Right hindlimb (tissue), 1 donor: ENCODE measurements around the gene CLC.
"Not testable (repeated sequence)": the region's sequence is repeated elsewhere in the genome, so short reads cannot be mapped to it uniquely, and the experiment has no call there.

Experiments used
- DNase-seq: peaks from one replicate; pipeline ENCODE4 v3.0.0-alpha.2; 2018

The CLC gene

GRCh38 chr19:39728040-39728439 lies 9.8 kb downstream of the CLC start:
- DNase-seq = no peak

GRCh38 chr19:39727070-39727800 lies 10.6 kb downstream of the CLC start:
- no peak for DNase-seq

GRCh38 chr19:39725995-39726394 lies 11.8 kb downstream of the CLC start:
- DNase-seq = no peak

- not testable (repeated sequence) for DNase-seq
Observed at GRCh38 chr19:39720144-39720543, 17.7 kb downstream of the CLC start.

GRCh38 chr19:39710333-39710890 lies 27.4 kb downstream of the CLC start:
- no peak for DNase-seq

DNA sequence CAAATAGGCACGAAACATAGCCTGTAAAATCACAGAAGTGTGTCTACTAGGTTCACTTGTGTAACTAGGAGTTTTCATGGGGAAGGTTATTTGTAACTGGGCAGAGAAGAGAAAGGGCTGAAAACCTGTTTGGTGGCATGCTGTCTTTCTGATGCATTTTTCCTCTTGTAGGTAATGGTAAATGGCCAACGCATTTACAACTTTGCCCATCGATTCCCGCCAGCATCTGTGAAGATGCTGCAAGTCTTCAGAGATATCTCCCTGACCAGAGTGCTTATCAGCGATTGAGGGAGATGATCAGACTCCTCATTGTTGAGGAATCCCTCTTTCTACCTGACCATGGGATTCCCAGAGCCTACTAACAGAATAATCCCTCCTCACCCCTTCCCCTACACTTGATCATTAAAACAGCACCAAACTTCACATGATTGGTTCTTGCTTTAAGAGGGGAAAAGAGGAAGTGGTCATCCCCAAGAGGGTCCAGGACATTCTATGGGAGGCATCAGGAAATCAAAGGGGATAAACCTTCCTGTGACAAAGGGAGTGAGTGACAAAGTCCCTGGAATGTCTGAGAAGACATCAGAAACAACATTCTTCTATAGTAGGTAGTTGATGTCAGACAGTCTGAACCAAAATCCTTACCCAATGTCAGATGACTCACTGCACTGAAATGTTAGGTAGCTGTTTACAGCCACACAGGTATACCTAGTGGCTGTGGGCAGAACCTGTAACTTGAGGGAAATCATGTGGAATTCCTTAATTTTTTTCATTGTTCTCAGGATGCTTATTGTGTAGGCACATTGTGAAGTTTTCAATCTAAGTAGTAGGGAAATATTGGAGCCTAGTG lies 28.6 kb downstream of the CLC start:
- no peak for DNase-seq

DNA sequence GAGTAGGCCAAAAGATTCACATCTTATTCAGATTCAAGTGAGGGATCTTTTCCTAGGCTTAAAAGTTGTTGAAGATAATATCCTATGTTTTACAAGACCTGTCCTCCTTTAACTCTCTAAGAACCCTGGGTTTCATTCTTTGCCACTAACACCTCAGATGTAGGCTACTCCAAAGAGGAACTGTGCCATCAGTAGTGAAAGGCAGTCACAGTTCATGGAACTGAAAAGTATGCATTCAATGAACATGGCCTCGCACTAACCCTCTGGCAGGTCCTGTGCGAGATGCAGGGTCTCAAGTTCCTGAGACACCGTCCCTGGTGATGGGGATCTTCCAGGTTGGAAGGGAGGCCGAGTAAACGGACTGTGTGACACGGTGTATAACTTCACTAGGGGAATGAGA lies 29.2 kb downstream of the CLC start:
- no peak for DNase-seq

- DNase-seq = no peak
Observed at GRCh38 chr19:39705578-39706188, 32.1 kb downstream of the CLC start.

- DNase-seq = no peak
Observed at GRCh38 chr19:39704181-39705044, 33.4 kb downstream of the CLC start, which contains the start of gene LGALS14. LGALS14 (plus strand) TSS chr19:39704481; CDS start chr19:39704529, 48 bp downstream.

GRCh38 chr19:39701291-39701690 lies 36.5 kb downstream of the CLC start:
- no peak for DNase-seq

- no peak for DNase-seq
Observed at GRCh38 chr19:39698535-39698934, 39.3 kb downstream of the CLC start.

DNA sequence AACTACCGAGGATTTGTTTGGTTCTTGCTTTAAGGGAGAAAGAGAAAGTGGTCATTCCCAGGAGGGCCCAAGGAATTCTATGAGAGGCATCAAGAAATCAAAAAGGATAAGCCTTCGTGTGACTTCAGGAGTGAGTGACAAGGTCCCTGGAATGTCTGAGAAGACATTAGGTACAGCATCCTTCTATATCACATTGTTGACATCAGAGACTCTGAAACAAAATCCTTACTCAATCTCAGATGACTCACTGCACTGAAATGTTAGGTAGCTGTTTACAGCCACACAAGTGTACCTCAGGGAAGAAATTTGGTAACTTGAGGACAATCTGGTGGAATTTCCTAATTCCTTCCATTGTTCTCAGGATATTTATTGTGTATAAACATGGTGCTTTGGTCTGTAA lies 41.4 kb downstream of the CLC start:
- no peak for DNase-seq

DNA sequence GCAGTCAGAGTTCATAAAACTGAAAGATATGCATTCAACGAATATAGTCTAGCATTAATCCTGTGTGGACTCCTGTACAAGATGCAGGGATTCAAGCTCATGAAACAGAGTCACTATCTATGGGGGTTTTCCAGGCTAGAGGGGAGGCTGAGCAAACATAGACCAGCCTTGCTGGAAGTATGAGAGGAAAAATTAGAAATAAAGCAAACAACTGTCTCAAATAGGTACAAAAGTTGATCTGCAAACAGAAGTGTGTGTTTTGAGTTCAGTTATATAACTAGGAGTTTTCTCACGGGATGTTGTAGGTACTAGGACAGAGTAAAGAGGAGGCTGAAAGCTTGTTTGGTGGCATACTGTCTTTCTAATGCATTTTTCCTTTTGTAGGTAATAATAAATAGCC lies 42.1 kb downstream of the CLC start:
- no peak for DNase-seq

DNA sequence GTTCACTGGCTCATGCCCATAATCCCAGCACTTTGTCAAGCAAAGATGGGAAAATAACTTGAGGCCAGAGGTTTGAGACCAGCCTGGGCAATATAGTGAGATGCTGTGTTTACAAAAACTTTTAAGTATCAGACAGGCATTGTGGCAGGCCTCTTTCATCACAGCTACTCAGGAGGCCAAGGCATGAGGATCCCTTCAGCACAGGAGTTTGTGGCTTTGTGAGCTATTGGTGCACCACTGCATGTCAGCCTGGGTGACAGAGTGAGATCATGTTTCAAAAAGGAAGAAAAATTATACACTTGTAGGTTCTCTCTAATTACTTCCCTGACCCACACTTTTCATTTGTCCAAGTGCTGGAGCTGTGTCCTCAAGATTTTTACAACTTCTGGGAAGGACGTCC lies 45.0 kb downstream of the CLC start:
- DNase-seq = no peak

DNA sequence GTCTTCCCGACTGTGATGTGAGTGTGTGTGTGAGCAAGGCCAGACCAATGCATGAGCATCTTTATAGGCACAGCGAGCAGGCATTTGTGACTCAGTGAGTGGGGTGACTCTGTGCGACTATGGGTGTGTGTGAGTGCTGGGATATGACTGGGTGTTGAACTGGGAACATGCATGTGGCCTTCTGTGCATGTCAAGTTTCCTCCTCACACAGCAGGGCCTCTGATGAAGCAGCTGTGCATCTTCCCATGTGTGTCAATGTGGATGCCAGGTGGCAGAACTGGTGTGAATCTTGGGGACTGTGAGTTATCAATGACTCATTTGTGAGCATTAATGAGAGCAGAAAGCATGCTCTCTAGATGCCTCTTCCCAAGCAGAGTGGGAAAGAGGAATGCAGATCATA lies 45.7 kb downstream of the CLC start:
- DNase-seq = no peak

DNA sequence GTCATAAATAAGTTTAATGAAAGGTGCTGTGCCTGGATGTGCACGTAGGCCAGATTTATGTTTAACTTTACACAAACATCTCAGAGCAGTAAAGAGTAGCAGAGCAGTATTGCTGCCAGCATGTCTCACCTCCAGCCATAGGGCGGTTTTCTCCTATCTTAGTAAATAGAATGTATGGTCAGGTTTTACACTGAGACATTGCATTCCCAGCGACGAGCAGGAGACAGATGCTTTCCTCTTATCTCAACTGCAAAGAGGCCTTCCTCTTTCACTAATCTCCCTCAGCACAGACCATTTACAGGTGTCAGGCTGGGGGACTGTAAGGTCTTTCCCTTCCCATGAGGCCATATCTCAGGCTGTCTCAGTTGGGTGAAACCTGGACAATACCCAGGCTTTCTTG lies 49.2 kb downstream of the CLC start:
- DNase-seq = not testable (repeated sequence)

DNA sequence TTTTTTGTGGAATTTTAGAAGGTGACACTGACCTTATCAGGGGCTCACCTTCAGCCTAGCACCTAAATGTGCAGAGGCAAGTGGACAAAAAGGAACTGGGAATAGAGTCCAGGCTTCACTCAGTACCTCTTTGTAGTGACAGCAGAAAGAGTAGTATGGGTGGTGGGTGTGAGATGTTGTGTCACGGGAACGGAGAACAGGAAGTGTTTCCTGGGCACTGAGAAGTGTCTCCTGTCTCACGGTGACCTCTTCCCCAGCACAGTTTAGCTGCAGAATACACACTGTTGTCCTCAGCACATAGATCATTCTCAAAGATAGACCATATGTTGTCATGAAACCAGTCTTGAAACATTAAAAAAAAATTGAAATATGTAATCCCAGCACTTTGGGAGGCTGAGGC lies 51.1 kb downstream of the CLC start:
- no peak for DNase-seq

- no peak for DNase-seq
Observed at GRCh38 chr19:39684267-39684666, 53.6 kb downstream of the CLC start.

DNA sequence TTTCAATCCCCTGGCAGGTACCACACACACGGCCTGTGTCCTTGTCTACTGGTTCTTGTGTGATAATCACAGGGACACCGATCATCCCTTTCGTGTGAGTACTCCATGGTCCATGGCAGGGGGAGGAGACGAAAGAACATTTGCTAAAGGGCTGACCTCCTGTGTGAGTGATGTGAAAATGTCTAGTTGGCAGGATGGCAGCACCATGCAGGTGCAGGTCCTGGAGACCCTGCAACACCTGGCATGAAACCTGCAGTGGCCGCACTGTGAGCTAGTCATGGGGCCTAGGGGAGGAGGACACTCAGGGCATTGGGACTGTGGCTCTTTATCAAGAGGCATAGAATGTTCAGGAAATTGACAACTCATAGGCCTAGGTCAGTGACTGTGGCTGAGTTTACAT lies 56.4 kb downstream of the CLC start:
- no peak for DNase-seq
